ENCODE measurements around the gene RPL21.
"Not testable (repeated sequence)": the region's sequence is repeated elsewhere in the genome, so short reads cannot be mapped to it uniquely, and the experiment has no call there.

The RPL21 gene

DNA sequence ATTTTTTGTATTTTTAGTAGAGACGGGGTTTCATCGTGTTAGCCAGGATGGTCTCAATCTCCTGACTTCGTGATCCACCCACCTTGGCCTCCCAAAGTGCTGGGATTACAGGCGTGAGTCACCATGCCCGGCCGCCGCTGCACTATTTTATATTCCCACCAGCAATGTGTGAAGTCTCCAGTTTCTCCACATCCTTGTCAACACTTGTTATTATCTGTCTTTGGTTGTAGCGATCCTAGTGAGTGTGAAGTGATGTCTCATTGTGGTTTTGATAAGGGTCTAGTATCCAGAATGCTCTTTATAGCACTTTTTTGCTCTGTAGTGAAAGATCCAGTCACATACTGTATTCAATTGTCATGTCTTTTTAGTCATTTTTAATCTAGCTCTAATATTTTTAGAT, 40.6 kb downstream of the RPL21 start:
- DNase-seq (ENCODE audit: low read depth); H3K36me3 ChIP-seq (ENCODE audit: control insufficient read depth, insufficient read depth, low read length, severe bottlenecking); H3K9me3 ChIP-seq (ENCODE audit: control insufficient read depth, low read length); H3K27me3 ChIP-seq (replicated peaks; ENCODE audit: control insufficient read depth, insufficient read depth, low read length); H3K4me1 ChIP-seq (ENCODE audit: control insufficient read depth, insufficient read depth, low read length); H3K9ac ChIP-seq (ENCODE audit: low read length); H3K4me3 ChIP-seq (ENCODE audit: low read length): not testable (repeated sequence)

DNA sequence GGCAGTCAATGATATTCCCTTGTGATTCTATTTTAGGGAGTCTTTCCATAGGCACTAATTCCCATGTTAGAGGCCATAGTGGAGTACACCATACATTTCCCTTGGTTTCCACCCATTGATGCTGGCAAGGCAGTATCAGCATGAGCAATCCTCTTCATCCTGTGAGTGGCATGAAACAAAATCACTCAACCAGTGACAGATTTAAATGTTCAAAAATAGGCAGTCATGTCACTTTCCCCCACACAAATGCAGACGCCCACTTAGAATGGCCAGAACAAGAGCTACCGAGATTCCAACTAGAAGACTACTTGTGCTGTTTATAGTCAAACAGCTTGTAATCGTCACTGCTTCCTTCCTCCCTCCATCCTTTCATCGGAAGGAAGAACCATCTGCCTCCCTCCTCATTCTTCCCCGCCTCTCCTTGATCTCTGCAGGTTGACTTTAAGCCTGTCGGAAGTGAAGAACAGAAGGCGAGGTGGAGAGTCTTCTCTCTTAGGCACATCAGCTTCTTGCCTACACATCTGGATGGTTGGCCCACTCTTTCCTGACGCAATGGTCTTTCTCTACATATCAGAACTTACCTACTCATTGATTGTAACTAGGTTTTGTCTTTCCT, 41.8 kb downstream of the RPL21 start:
- Histone ChIP-seq H3K4me3 (ENCODE audit: low read length) (no peak overlapping the region), H3K9ac (ENCODE audit: low read length) (no peak overlapping the region), H3K27me3 (replicated peaks; ENCODE audit: control insufficient read depth, insufficient read depth, low read length) (peaks cover 6% of the 10 kb centered on the region), H3K4me1 (ENCODE audit: control insufficient read depth, insufficient read depth, low read length) (no peaks in the 10 kb centered on the region), H3K9me3 (ENCODE audit: control insufficient read depth, low read length) (no peaks in the 10 kb centered on the region), H3K36me3 (ENCODE audit: control insufficient read depth, insufficient read depth, low read length, severe bottlenecking) (no peaks in the 10 kb centered on the region)
- no peak for DNase-seq (ENCODE audit: low read depth)

DNA sequence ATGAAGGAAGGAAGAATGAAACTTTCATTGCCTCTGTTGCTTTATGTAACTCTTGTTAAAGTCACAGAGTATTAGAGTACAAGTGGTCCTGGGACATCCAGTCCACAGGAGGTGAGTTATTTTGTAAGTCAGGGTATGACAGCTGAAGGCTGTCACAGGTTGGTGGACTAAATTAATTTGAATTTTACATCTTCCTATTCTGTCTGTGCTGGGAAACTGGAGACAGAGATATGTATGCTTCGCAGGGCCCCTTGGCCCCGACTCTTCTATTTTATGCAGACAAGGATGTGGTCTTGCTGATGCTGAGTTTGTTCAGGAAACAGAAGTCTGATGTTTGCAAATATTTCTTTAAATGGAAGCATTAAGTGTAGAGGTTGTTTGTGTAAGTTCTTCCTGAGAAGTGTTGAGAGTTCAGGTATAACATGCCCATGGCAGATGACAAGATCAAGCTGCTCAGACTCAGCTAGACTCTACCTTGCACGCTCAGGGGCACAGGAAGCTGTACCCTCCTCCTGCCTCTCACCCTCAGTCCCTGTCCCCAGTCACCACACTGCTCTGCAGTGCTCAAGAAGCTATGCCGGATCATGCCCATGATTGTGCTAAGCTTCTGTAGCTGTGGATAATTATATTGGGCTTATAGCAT, 42.6 kb downstream of the RPL21 start:
- Histone ChIP-seq H3K36me3 (ENCODE audit: control insufficient read depth, insufficient read depth, low read length, severe bottlenecking) (no peaks in the 10 kb centered on the region), H3K27me3 (replicated peaks; ENCODE audit: control insufficient read depth, insufficient read depth, low read length) (peaks cover 6% of the 10 kb centered on the region), H3K9ac (ENCODE audit: low read length) (no peak overlapping the region), H3K4me3 (ENCODE audit: low read length) (no peak overlapping the region), H3K9me3 (ENCODE audit: control insufficient read depth, low read length) (no peaks in the 10 kb centered on the region), H3K4me1 (ENCODE audit: control insufficient read depth, insufficient read depth, low read length) (no peaks in the 10 kb centered on the region)
- DNase-seq (ENCODE audit: low read depth): no peak

DNA sequence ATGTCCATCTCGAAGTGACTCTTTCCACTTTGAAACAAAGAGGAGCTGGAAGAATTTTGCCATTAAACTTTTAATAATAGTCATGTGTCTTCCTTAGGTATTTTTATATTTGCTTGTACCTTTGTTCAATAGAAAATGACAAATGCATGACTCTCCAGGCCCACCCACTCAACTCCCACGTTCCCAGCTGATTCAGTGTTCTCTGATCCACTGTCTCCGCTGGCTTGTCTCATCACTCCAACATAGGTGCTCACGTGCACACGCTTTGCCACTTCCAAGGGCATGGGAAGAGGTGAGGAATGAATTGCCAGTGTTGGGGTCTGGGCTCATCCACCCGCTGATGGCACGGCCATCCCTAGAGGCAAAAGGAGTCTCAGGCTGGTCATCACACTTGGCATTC, 43.7 kb downstream of the RPL21 start:
- Histone ChIP-seq H3K9me3 (ENCODE audit: control insufficient read depth, low read length) (no peaks in the 10 kb centered on the region), H3K4me3 (ENCODE audit: low read length) (no peak overlapping the region), H3K4me1 (ENCODE audit: control insufficient read depth, insufficient read depth, low read length) (no peaks in the 10 kb centered on the region), H3K36me3 (ENCODE audit: control insufficient read depth, insufficient read depth, low read length, severe bottlenecking) (no peaks in the 10 kb centered on the region), H3K9ac (ENCODE audit: low read length) (no peak overlapping the region), H3K27me3 (replicated peaks; ENCODE audit: control insufficient read depth, insufficient read depth, low read length) (peaks cover 6% of the 10 kb centered on the region)
- DNase-seq (ENCODE audit: low read depth): no peak

DNA sequence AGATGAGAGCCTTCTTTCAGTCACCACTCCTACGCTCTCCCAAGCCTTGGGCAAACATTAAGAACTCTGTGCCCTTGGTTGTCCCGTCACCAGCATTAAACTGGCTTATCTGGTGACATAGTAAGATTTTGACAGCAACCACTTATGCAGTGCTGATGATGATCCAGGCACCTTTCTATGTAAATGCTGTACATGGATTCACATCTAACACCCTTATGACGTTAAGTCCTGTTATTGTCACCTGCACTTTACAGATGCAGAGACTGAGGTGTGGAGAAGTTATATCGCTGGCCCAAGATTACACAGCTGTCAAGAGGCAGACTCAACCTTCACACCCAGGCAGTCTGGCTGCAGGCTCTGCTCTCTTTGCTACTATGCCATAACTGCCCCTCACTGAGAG, 44.3 kb downstream of the RPL21 start:
- DNase-seq (ENCODE audit: low read depth): no peak
- H3K4me3 ChIP-seq (ENCODE audit: low read length): no peak overlapping the region
- H3K9me3 ChIP-seq (ENCODE audit: control insufficient read depth, low read length): no peaks in the 10 kb centered on the region
- H3K4me1 ChIP-seq (ENCODE audit: control insufficient read depth, insufficient read depth, low read length): no peaks in the 10 kb centered on the region
- peaks cover 2% of the 10 kb centered on the region for H3K27me3 ChIP-seq (replicated peaks; ENCODE audit: control insufficient read depth, insufficient read depth, low read length)
- H3K9ac ChIP-seq (ENCODE audit: low read length): no peak overlapping the region
- H3K36me3 ChIP-seq (ENCODE audit: control insufficient read depth, insufficient read depth, low read length, severe bottlenecking): no peaks in the 10 kb centered on the region

DNA sequence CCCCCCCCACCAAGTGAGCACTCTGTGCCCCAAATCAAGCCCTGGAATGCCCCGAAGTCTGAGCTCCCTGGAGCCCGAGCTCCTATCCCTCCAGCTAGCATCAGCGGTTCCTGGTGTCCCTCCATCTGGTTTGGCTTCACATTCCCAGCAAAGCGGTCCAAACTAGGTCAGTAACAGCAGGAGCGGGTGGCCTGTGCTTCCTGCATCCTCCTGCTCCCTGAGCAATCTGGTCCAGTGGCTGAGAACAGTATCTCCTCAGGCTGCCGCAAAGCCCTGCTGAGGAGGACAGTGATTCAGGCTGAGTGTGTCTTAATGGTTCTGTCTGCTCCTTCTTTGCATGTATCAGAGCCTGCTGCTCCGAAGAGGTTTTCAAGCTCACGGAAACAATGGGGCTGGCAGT, 45.1 kb downstream of the RPL21 start:
- Histone ChIP-seq H3K4me3 (ENCODE audit: low read length) (no peak overlapping the region), H3K9me3 (ENCODE audit: control insufficient read depth, low read length) (no peaks in the 10 kb centered on the region), H3K27me3 (replicated peaks; ENCODE audit: control insufficient read depth, insufficient read depth, low read length) (no peaks in the 10 kb centered on the region), H3K36me3 (ENCODE audit: control insufficient read depth, insufficient read depth, low read length, severe bottlenecking) (no peaks in the 10 kb centered on the region), H3K4me1 (ENCODE audit: control insufficient read depth, insufficient read depth, low read length) (no peaks in the 10 kb centered on the region), H3K9ac (ENCODE audit: low read length) (no peak overlapping the region)
- no peak for DNase-seq (ENCODE audit: low read depth)

DNA sequence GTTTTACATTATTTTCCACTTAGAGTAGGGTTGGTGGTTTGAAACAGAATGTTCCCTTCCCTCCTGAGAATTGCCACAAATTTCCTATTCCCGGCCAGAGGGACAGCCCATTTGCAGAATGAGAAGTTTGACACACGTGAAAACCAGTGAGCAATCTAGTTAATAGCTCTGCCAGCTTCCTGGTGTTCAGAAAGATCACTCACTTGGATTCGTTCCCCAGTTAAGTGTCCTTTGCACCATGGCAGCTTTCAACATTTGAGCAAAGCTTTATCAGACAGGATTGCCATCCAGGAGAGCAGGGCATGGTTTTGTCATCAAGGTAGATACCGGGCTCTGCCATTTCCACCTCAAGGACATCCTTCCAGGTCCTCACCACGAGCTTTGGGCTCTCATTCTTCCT, 47.5 kb downstream of the RPL21 start:
- H3K9me3 ChIP-seq (ENCODE audit: control insufficient read depth, low read length): peaks cover 4% of the 10 kb centered on the region
- no peak overlapping the region for H3K9ac ChIP-seq (ENCODE audit: low read length)
- H3K4me1 ChIP-seq (ENCODE audit: control insufficient read depth, insufficient read depth, low read length): no peaks in the 10 kb centered on the region
- H3K27me3 ChIP-seq (replicated peaks; ENCODE audit: control insufficient read depth, insufficient read depth, low read length): no peaks in the 10 kb centered on the region
- H3K36me3 ChIP-seq (ENCODE audit: control insufficient read depth, insufficient read depth, low read length, severe bottlenecking): no peaks in the 10 kb centered on the region
- no peak overlapping the region for H3K4me3 ChIP-seq (ENCODE audit: low read length)
- DNase-seq (ENCODE audit: low read depth): no peak

DNA sequence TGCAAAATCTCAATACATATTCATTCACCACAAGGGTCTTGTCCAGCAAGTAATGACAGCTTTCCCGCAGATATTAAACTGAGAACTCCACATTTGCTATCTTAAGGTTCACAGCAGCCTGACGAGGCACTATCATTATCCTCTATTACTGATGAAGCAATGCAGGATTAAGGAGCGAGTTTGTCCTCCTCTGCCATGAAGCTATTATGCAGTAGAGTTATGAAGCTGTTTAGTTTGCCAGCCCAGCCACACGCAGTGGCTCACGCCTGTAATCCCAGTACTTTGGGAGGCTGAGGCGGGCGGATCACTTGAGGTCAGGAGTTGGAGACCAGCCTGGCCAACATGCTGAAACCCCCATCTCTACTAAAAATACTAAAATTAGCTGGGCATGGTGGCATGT, 49.0 kb downstream of the RPL21 start:
- H3K9ac ChIP-seq (ENCODE audit: low read length); H3K4me3 ChIP-seq (ENCODE audit: low read length); H3K9me3 ChIP-seq (ENCODE audit: control insufficient read depth, low read length); H3K36me3 ChIP-seq (ENCODE audit: control insufficient read depth, insufficient read depth, low read length, severe bottlenecking); H3K27me3 ChIP-seq (replicated peaks; ENCODE audit: control insufficient read depth, insufficient read depth, low read length); DNase-seq (ENCODE audit: low read depth); H3K4me1 ChIP-seq (ENCODE audit: control insufficient read depth, insufficient read depth, low read length): not testable (repeated sequence)

DNA sequence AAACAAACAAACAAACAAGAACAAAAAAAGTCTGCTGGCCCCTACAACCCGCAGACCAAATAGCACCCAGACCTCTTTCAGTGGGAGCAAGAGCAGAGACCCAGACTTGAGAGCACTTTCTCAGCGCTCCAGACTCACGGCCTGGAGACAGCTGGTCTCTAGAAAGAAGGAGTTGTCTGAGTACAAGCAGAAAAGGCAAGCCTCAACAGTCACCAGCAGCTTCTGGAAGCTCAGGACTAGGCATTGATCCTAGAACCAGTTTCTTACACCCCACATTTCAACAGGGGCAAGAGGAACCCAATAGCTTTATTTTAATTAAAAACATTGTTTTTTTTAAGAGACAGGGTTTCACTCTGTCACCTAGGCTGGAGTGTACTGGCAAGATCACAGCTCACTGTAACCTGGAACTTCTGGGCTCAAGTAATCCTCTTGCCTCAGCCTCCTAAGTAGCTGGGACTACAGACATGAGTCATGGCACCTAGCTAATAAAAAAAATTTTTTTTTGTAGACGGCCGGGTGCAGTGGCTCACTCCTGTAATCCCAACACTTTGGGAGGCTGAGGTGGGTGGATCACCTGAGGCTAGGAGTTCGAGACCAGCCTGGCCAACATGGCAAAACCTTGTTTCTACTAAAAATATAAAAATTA, 49.7 kb downstream of the RPL21 start:
- H3K4me1 ChIP-seq (ENCODE audit: control insufficient read depth, insufficient read depth, low read length): no peaks in the 10 kb centered on the region
- DNase-seq (ENCODE audit: low read depth): no peak
- H3K9ac ChIP-seq (ENCODE audit: low read length): no peak overlapping the region
- peaks cover 4% of the 10 kb centered on the region for H3K9me3 ChIP-seq (ENCODE audit: control insufficient read depth, low read length)
- H3K27me3 ChIP-seq (replicated peaks; ENCODE audit: control insufficient read depth, insufficient read depth, low read length): no peaks in the 10 kb centered on the region
- no peaks in the 10 kb centered on the region for H3K36me3 ChIP-seq (ENCODE audit: control insufficient read depth, insufficient read depth, low read length, severe bottlenecking)
- no peak overlapping the region for H3K4me3 ChIP-seq (ENCODE audit: low read length)

DNA sequence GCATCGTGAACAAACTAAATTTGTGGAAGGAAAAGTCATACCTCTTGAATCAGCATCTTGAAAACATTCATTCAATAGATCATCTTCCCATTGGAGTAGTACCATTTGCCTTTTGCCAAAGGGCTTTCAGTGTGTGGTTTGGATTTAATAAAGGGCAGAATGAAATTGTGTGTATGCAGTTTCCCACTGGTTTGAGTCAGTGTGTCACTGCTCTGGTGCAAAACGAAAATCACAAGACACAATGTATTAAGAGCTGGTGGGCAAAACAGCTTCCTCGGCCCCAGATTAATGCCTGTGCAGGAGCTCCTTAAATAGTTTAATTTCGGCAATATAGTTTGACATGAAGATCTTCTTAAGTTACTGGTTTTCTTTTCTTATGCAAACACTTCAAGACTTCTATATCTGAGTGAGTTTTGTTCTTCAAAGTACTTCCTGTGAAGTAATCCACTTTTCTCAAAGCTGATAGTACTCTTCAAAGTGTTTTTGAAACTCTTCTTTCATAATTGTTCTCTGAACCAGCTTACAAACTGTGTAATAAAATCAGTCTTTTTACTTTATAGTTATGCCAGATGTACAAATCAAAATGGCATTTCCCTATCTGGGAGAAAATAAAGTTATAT, 51.4 kb downstream of the RPL21 start:
- H3K4me1 ChIP-seq (ENCODE audit: control insufficient read depth, insufficient read depth, low read length): no peaks in the 10 kb centered on the region
- peaks cover 7% of the 10 kb centered on the region for H3K27me3 ChIP-seq (replicated peaks; ENCODE audit: control insufficient read depth, insufficient read depth, low read length)
- H3K4me3 ChIP-seq (ENCODE audit: low read length): no peak overlapping the region
- H3K9ac ChIP-seq (ENCODE audit: low read length): no peak overlapping the region
- peaks cover 4% of the 10 kb centered on the region for H3K9me3 ChIP-seq (ENCODE audit: control insufficient read depth, low read length)
- no peaks in the 10 kb centered on the region for H3K36me3 ChIP-seq (ENCODE audit: control insufficient read depth, insufficient read depth, low read length, severe bottlenecking)
- no peak for DNase-seq (ENCODE audit: low read depth)

DNA sequence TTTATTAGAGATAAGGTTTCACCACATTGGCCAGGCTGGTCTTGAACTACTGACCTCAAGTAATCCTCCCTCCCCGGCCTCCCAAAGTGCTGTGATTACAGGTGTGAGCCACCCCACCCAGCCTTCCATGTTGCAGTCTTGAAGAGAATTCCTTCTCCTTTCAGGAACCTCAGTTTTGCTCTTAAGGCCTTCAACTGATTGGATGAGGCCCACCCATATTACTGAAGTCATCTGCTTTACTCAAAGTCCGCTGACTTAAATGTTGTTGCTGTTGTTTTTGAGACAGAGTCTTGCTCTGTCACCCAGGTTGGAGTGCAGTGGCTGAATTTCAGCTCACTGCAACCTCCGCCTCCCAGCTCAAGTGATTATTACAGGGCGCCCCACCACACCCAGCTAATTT, 52.7 kb downstream of the RPL21 start:
- no peak overlapping the region for H3K9ac ChIP-seq (ENCODE audit: low read length)
- H3K4me3 ChIP-seq (ENCODE audit: low read length): no peak overlapping the region
- H3K36me3 ChIP-seq (ENCODE audit: control insufficient read depth, insufficient read depth, low read length, severe bottlenecking): no peaks in the 10 kb centered on the region
- no peak for DNase-seq (ENCODE audit: low read depth)
- peaks cover 4% of the 10 kb centered on the region for H3K9me3 ChIP-seq (ENCODE audit: control insufficient read depth, low read length)
- peaks cover 11% of the 10 kb centered on the region for H3K27me3 ChIP-seq (replicated peaks; ENCODE audit: control insufficient read depth, insufficient read depth, low read length)
- no peaks in the 10 kb centered on the region for H3K4me1 ChIP-seq (ENCODE audit: control insufficient read depth, insufficient read depth, low read length)

Measured in adipocyte (in vitro differentiated cells).